GM12874 (cell line): ENCODE data around the gene ADGRA3.

Experiments used
- TF ChIP-seq, protein P1 (sequence below): IDR thresholded peaks from 2 replicates; pipeline ENCODE4 v1.5.1; 2011; ENCODE audit warnings: low read depth, mild to moderate bottlenecking, control low read depth, low read length, moderate library complexity; ENCODE audit not compliant: insufficient read depth

The ADGRA3 gene

DNA sequence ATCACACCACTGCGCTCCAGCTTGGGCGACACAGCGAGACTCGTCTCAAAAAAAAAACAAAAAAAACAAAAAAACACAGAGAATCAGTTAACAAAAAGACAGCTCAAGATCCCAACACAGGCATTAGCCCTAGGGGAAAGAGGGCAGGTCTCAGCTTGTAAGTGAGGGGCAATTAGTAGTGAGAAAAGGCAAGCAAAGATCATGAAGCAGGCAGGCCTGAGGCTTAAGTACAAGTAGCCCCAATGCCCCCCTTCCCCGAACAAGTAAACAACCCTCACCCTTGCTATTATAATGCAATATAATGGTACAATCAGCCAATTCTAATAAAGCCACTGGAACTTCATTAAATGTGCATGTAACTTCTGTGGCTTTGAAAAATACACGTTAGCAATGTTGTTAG, 17.0 kb downstream of the ADGRA3 start:
- TF ChIP-seq, protein P1, sequence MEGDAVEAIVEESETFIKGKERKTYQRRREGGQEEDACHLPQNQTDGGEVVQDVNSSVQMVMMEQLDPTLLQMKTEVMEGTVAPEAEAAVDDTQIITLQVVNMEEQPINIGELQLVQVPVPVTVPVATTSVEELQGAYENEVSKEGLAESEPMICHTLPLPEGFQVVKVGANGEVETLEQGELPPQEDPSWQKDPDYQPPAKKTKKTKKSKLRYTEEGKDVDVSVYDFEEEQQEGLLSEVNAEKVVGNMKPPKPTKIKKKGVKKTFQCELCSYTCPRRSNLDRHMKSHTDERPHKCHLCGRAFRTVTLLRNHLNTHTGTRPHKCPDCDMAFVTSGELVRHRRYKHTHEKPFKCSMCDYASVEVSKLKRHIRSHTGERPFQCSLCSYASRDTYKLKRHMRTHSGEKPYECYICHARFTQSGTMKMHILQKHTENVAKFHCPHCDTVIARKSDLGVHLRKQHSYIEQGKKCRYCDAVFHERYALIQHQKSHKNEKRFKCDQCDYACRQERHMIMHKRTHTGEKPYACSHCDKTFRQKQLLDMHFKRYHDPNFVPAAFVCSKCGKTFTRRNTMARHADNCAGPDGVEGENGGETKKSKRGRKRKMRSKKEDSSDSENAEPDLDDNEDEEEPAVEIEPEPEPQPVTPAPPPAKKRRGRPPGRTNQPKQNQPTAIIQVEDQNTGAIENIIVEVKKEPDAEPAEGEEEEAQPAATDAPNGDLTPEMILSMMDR = no peak

- TF ChIP-seq, protein P1 = no peak
Observed at GRCh38 chr4:22496165-22496813, 19.6 kb downstream of the ADGRA3 start.

DNA sequence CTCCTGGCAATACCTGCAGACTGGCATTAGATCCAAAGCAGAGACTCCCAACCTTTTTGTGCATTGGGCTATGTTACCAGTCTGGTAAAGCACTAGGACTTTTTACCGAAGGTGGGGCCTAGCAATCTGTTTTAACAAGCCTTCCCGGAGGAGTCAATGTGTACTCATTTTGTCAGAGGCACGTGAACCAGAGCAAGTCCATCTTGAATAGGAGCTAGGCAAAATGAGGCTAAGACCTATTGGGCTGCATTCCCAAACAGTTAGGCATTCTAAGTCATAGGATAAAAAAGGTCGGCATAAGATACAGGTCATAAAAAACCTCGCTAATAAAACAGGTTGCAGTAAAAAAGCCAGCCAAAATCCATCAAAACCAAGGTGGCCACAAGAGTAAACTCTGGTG, 22.3 kb downstream of the ADGRA3 start:
- TF ChIP-seq, protein P1 = no peak

- TF ChIP-seq, protein P1 = no peak
Observed at GRCh38 chr4:22492987-22493386, 22.9 kb downstream of the ADGRA3 start.

- TF ChIP-seq, protein P1 = no peak
Observed at GRCh38 chr4:22491939-22492338, 23.9 kb downstream of the ADGRA3 start.

GRCh38 chr4:22490718-22491315, 25.0 kb downstream of the ADGRA3 start:
- TF ChIP-seq, protein P1 = no peak

DNA sequence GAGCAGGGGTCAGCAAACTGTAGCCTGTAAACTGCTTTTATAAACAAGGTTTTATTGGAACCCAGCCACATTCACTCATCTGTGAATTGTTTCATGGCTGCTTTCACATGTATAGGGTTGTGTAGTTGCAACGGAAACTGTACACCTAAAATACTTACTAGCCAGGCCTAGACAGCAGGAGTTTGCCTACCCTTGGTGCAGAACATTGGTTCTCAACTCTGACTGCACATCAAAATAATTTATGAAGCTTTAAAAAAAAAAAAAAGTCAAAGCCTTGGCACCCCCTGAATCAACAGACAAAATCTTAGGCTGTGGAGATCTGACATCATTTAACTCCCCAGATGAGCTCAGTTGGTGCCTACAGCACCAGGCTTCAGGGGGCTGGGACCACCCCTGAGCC, 27.8 kb downstream of the ADGRA3 start:
- TF ChIP-seq, protein P1 = no peak
